Panc1 (cell line): ENCODE results near the gene NBEAL2. TPM values are rescaled to one million over a fixed set of nuclear protein-coding genes. Genes with fewer than 3 reads are reported as not detected.

ENCODE experiments used
- ATAC-seq: fragments of 200-7000 bp; cut with Tn5 transposase; 2 replicates; pipeline ENCODE4 v1.9.1; 2020; ENCODE audit warnings: mild to moderate bottlenecking, moderate library complexity
- BruUV-seq: library from RNA; stranded (reverse); fragments of 400-500 nt; replicated peaks from 2 replicates; lab custom pipeline; 2021; lab: Mats Ljungman, UMichigan
- CTCF ChIA-PET: fragments of 300-600 bp; sonication (Branson Sonifier 250); formaldehyde crosslinking; loops from one replicate; lab custom pipeline; 2022; ENCODE audit warnings: antibody characterized with exemption; lab: Charles Lee
- POLR2A ChIA-PET: fragments of 300-600 bp; sonication (Branson Sonifier 250); formaldehyde crosslinking; loops from one replicate; lab custom pipeline; 2022; ENCODE audit warnings: antibody characterized with exemption; lab: Charles Lee
- DNase-seq: peaks from one replicate; pipeline ENCODE4 v3.0.0-alpha.2; 2010; ENCODE audit warnings: low read depth, low spot score
- H3K27ac ChIP-seq: 2 replicates; pipeline ENCODE4 v1.5.1; 2011; ENCODE audit warnings: mild to moderate bottlenecking, low read length, inconsistent platforms
- H3K27me3 ChIP-seq: fragments of 200-500 bp; sonication (Bioruptor generic); 2 replicates; pipeline ENCODE4 v1.6.0; 2014; ENCODE audit warnings: low read length, inconsistent platforms; ENCODE audit not compliant: control insufficient read depth, insufficient read depth
- H3K36me3 ChIP-seq: fragments of 200-500 bp; sonication (Bioruptor generic); 2 replicates; pipeline ENCODE4 v1.5.1; 2014; ENCODE audit warnings: inconsistent platforms, mild to moderate bottlenecking, low read length, moderate library complexity; ENCODE audit not compliant: control insufficient read depth, insufficient read depth
- H3K4me1 ChIP-seq: 2 replicates; pipeline ENCODE4 v1.5.1; 2011; ENCODE audit warnings: inconsistent platforms, mild to moderate bottlenecking, low read length, moderate library complexity; ENCODE audit not compliant: control insufficient read depth, insufficient read depth
- H3K4me3 ChIP-seq, 2 experiments: 2 replicates each; pipeline ENCODE4 v1.5.1; 2011 to 2012; ENCODE audit warnings: low read depth in 2 of 2, low read length in 2 of 2, mild to moderate bottlenecking in 2 of 2, inconsistent platforms in 1 of 2, moderate library complexity in 1 of 2
- H3K9me3 ChIP-seq: fragments of 200-500 bp; sonication (Bioruptor generic); 2 replicates; pipeline ENCODE4 v1.5.1; 2014; ENCODE audit warnings: low read depth, mild to moderate bottlenecking, inconsistent platforms, low read length, moderate library complexity; ENCODE audit not compliant: control insufficient read depth, insufficient read depth
- POLR2AphosphoS5 ChIP-seq: IDR thresholded peaks from 2 replicates; pipeline ENCODE4 v1.6.1; 2012; ENCODE audit warnings: mild to moderate bottlenecking, low read depth, low read length, moderate library complexity
- SIN3A ChIP-seq: IDR thresholded peaks from 2 replicates; pipeline ENCODE4 v1.6.1; 2012; ENCODE audit warnings: low read depth, mild to moderate bottlenecking, low read length, moderate library complexity, borderline replicate concordance; ENCODE audit not compliant: insufficient read depth
- TCF7L2 ChIP-seq: IDR thresholded peaks from 2 replicates; pipeline ENCODE4 v1.6.1; 2011; ENCODE audit warnings: mild to moderate bottlenecking, low read depth, low read length, inconsistent platforms
- in situ Hi-C: cut with HindIII; loops from 2 replicates; pipeline ENCODE4 v1.10.0; 2016; ENCODE audit warnings: low sequenced_read_pairs, low pct_unique_long_range_greater_than_20kb
- intact Hi-C: fragments of 100-400 bp; cut with micrococcal nuclease; formaldehyde crosslinking; loops from one replicate; pipeline ENCODE4 v1.10.0; 2022; ENCODE audit not compliant: unreplicated experiment
- total RNA-seq: library from RNA; stranded (reverse); gene quantifications from one replicate; pipeline ENCODE4 v1.2.1, GENCODE V29; 2021; ENCODE audit not compliant: unreplicated experiment
- TF ChIP-seq, protein P1 (sequence below): fragments of 450-650 bp; IDR thresholded peaks from 2 replicates; pipeline ENCODE4 v1.5.1; 2017; ENCODE audit warnings: mild to moderate bottlenecking
- TF ChIP-seq, protein P2 (sequence below), 2 experiments: IDR thresholded peaks; 2 replicates each; pipeline ENCODE4 v1.6.1; 2011 to 2012; ENCODE audit warnings: low read depth in 2 of 2, control low read depth in 1 of 2, low read length in 1 of 2, mild to moderate bottlenecking in 1 of 2, moderate library complexity in 1 of 2; ENCODE audit not compliant: insufficient read depth in 1 of 2

The NBEAL2 gene
- total RNA-seq, 1 experiment from 2014 or later = 38.8 TPM

DNA sequence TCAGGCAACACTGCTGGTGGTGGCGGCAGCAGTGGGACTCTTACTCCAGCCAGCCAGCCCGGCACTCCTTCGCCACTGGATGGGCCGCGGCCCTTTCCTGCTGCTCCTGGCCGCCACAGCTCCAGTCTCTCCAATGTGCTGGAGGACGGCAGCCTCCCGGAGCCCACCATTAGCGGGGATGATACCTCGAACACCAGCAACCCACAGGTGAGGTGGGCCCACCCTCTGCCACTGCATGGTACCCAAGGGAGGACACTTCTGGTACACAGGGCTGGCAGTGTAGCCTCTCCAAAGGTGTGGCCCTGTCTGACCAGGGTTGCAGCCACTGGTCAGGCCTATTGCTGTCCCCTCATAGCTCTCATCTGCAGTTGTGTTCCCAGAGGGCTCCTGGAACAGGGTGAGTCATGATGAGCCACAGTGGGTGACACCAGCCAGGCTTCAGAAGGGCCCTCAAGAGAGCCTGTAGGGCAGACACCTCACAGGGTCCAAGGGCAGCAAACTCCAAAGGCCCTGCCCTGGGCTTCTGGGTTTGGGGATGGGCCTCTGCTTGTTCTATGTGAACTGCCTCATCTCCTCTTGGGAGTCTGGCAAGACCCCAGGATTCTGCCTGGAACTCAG lies 20.8 kb downstream of the NBEAL2 start:
- ATAC-seq (peak; percentile 32; the same call in 1 of the 2 replicates), DNase-seq (no peak)
- intact Hi-C loops (no loop called here), in situ Hi-C loops (no loop called here)
- Histone ChIP-seq H3K4me3 (no peak overlapping the region), H3K4me1 (no peaks in the 10 kb centered on the region), H3K9me3 (no peaks in the 10 kb centered on the region), H3K36me3 (no peaks in the 10 kb centered on the region), H3K27me3 (no peaks in the 10 kb centered on the region), H3K27ac (no peak overlapping the region)
- ChIA-PET CTCF (no interaction called here), POLR2A (no interaction called here)
- no TSS peak for BruUV-seq
- no peak for TF ChIP-seq TCF7L2
- TF ChIP-seq SIN3A = no peak
- TF ChIP-seq, protein P1, sequence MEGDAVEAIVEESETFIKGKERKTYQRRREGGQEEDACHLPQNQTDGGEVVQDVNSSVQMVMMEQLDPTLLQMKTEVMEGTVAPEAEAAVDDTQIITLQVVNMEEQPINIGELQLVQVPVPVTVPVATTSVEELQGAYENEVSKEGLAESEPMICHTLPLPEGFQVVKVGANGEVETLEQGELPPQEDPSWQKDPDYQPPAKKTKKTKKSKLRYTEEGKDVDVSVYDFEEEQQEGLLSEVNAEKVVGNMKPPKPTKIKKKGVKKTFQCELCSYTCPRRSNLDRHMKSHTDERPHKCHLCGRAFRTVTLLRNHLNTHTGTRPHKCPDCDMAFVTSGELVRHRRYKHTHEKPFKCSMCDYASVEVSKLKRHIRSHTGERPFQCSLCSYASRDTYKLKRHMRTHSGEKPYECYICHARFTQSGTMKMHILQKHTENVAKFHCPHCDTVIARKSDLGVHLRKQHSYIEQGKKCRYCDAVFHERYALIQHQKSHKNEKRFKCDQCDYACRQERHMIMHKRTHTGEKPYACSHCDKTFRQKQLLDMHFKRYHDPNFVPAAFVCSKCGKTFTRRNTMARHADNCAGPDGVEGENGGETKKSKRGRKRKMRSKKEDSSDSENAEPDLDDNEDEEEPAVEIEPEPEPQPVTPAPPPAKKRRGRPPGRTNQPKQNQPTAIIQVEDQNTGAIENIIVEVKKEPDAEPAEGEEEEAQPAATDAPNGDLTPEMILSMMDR = no peak
- TF ChIP-seq, protein P2, sequence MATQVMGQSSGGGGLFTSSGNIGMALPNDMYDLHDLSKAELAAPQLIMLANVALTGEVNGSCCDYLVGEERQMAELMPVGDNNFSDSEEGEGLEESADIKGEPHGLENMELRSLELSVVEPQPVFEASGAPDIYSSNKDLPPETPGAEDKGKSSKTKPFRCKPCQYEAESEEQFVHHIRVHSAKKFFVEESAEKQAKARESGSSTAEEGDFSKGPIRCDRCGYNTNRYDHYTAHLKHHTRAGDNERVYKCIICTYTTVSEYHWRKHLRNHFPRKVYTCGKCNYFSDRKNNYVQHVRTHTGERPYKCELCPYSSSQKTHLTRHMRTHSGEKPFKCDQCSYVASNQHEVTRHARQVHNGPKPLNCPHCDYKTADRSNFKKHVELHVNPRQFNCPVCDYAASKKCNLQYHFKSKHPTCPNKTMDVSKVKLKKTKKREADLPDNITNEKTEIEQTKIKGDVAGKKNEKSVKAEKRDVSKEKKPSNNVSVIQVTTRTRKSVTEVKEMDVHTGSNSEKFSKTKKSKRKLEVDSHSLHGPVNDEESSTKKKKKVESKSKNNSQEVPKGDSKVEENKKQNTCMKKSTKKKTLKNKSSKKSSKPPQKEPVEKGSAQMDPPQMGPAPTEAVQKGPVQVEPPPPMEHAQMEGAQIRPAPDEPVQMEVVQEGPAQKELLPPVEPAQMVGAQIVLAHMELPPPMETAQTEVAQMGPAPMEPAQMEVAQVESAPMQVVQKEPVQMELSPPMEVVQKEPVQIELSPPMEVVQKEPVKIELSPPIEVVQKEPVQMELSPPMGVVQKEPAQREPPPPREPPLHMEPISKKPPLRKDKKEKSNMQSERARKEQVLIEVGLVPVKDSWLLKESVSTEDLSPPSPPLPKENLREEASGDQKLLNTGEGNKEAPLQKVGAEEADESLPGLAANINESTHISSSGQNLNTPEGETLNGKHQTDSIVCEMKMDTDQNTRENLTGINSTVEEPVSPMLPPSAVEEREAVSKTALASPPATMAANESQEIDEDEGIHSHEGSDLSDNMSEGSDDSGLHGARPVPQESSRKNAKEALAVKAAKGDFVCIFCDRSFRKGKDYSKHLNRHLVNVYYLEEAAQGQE (IDR thresholded peaks at IDR 0.05; ENCODE audit: insufficient read depth in 1 of 2, low read depth in 2 of 2, low read length in 1 of 2) = no peak
- no peak for TF ChIP-seq POLR2AphosphoS5

GRCh38 chr3:47000922-47001730 lies 21.7 kb downstream of the NBEAL2 start:
- TF ChIP-seq SIN3A = no peak
- no peak for TF ChIP-seq TCF7L2
- ATAC-seq (no peak), DNase-seq (no peak)
- no TSS peak for BruUV-seq
- no peaks in the 10 kb centered on the region for H3K27me3 ChIP-seq
- 0 out of 2 replicates have a peak, but pooled peaks cover under 1% of the 10 kb centered on the region for H3K36me3 ChIP-seq
- ChIA-PET POLR2A (no interaction called here), CTCF (no interaction called here)
- in situ Hi-C loops = no loop called here
- no peaks in the 10 kb centered on the region for H3K4me1 ChIP-seq
- no peak overlapping the region for H3K4me3 ChIP-seq
- H3K9me3 ChIP-seq = no peaks in the 10 kb centered on the region
- intact Hi-C loops = no loop called here
- no peak overlapping the region for H3K27ac ChIP-seq
